ENCODE results near the gene PLEKHG5.

GRCh38 chr1:6519491-6519934 lies 28.0 kb upstream of the PLEKHG5 start:
- TF ChIP-seq, protein P1, sequence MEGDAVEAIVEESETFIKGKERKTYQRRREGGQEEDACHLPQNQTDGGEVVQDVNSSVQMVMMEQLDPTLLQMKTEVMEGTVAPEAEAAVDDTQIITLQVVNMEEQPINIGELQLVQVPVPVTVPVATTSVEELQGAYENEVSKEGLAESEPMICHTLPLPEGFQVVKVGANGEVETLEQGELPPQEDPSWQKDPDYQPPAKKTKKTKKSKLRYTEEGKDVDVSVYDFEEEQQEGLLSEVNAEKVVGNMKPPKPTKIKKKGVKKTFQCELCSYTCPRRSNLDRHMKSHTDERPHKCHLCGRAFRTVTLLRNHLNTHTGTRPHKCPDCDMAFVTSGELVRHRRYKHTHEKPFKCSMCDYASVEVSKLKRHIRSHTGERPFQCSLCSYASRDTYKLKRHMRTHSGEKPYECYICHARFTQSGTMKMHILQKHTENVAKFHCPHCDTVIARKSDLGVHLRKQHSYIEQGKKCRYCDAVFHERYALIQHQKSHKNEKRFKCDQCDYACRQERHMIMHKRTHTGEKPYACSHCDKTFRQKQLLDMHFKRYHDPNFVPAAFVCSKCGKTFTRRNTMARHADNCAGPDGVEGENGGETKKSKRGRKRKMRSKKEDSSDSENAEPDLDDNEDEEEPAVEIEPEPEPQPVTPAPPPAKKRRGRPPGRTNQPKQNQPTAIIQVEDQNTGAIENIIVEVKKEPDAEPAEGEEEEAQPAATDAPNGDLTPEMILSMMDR (conservative IDR thresholded peaks at IDR 0.05; ENCODE audit: low read depth, low read length) = no peak
- TF ChIP-seq EZH2 (IDR thresholded peaks at IDR 0.05; ENCODE audit: low read length, unreplicated experiment) = no peak

Measured in PC-3 (cell line).